Stomach (tissue), 19 donors: ENCODE measurements around the gene TAS2R16. TPM values are rescaled to one million over a fixed set of nuclear protein-coding genes. Genes with fewer than 3 reads are reported as not detected.

Experiments
- DNase-seq, 2 donors: peaks; one replicate each; pipeline versions ENCODE4 v3.0.0 to v3.0.0-alpha.2; 2013 to 2019
- H3K27ac ChIP-seq, 5 donors: fragments of 200-600 bp in 4 of 5; sonication (generic) in 4 of 5; one replicate each; pipeline ENCODE4 v1.5.1; 2013 to 2019; ENCODE audit warnings: mild to moderate bottlenecking in 1 of 5, moderate library complexity in 1 of 5
- H3K27me3 ChIP-seq, 3 donors: fragments of 200-600 bp; sonication (generic); one replicate each; pipeline ENCODE4 v1.5.1; 2017 to 2019; ENCODE audit warnings: mixed run types in 1 of 3
- H3K36me3 ChIP-seq, 4 donors: fragments of 200-600 bp; sonication (generic); 1 replicate in 3 of 4; 2 replicates in 1 of 4; pipeline ENCODE4 v1.5.1; 2016 to 2019
- H3K4me1 ChIP-seq, 4 donors: fragments of 200-600 bp; sonication (generic); one replicate each; pipeline ENCODE4 v1.5.1; 2016 to 2019
- H3K4me3 ChIP-seq, 4 donors: fragments of 200-600 bp; sonication (generic) in 3 of 4; one replicate each; pipeline ENCODE4 v1.5.1; 2016 to 2019; ENCODE audit warnings: mild to moderate bottlenecking in 1 of 4
- H3K9me3 ChIP-seq, 4 donors: fragments of 200-600 bp; sonication (generic); one replicate each; pipeline ENCODE4 v1.5.1; 2016 to 2019
- EP300 ChIP-seq: sonication (generic); formaldehyde crosslinking; IDR thresholded peaks from one replicate; pipeline ENCODE4 v1.6.1; 2017; ENCODE audit warnings: antibody characterized with exemption
- POLR2A ChIP-seq, 4 donors: fragments of 450-650 bp; IDR thresholded peaks; one replicate each; pipeline ENCODE4 v1.6.1; 2016; ENCODE audit warnings: antibody characterized with exemption in 4 of 4, control low read depth in 2 of 4, mild to moderate bottlenecking in 1 of 4, moderate library complexity in 1 of 4
- POLR2AphosphoS5 ChIP-seq, 3 donors: sonication (generic); formaldehyde crosslinking; IDR thresholded peaks; one replicate each; pipeline ENCODE4 v1.6.1; 2016; ENCODE audit warnings: antibody characterized with exemption in 3 of 3
- whole genome bisulfite sequencing, 5 donors: extraction: QIAGEN DNeasy Blood & Tissue Kit in 3 of 5; methylation state at CpG; one replicate each; pipeline versions ENCODE4 v1.1.5 to v1.1.7; 2013 to 2018; 5-methylcytosine and 5-hydroxymethylcytosine counted together
- intact Hi-C: fragments of 100-400 bp; cut with DNase I; formaldehyde crosslinking; loops from one replicate; pipeline ENCODE4 v1.15.1; 2023; ENCODE audit warnings: low total_unique reads
- long read RNA-seq, 10 donors: transcript quantifications; one replicate each; lab custom pipeline, GENCODE V29; 2026
- polyA plus RNA-seq, 3 donors: library from polyadenylated mRNA; stranded (reverse); fragments of 200-250 nt; gene quantifications; one replicate each; pipeline ENCODE4 v1.2.3, GENCODE V29; 2013
- total RNA-seq, 5 donors: library from RNA; depleted of rRNA; stranded (reverse); fragments of >200 nt; gene quantifications; one replicate each; pipeline versions ENCODE4 v1.1.0 to v1.2.3, GENCODE V29; 2014 to 2016
- TF ChIP-seq, protein P1 (sequence below), 7 experiments: fragments of 450-650 bp in 4 of 7; fragments of 200-600 bp in 3 of 7; sonication (generic) in 3 of 7; IDR thresholded peaks; one replicate each; pipeline ENCODE4 v1.5.1; 2016 to 2019; ENCODE audit warnings: antibody characterized with exemption in 7 of 7, control low read depth in 2 of 7, mild to moderate bottlenecking in 1 of 7
- donor health status: healthy with polysubstance abuse.
- donor health status: Bipolar disorder and iron deficiency.
- donor health status: healthy.

Gene TAS2R16, protein sequence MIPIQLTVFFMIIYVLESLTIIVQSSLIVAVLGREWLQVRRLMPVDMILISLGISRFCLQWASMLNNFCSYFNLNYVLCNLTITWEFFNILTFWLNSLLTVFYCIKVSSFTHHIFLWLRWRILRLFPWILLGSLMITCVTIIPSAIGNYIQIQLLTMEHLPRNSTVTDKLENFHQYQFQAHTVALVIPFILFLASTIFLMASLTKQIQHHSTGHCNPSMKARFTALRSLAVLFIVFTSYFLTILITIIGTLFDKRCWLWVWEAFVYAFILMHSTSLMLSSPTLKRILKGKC
- total RNA-seq: not detected
- not detected for polyA plus RNA-seq
- long read RNA-seq, donor 1: 0 reads
- long read RNA-seq, donor 2: 0 reads
- long read RNA-seq, donor 3: 0 reads
- long read RNA-seq, donor 4: 0 reads
- long read RNA-seq, donor 5: 0 reads
- long read RNA-seq, donor 6: 0 reads
- long read RNA-seq, donor 7: 0 reads
- long read RNA-seq, donor 8: 0 reads
- long read RNA-seq, donor 9, partial matches to known transcripts: 0 of 1 reads
- long read RNA-seq, donor 9, other reads (novel, unspliced or antisense): 0 of 1 reads
- long read RNA-seq, donor 10: 0 reads

DNA sequence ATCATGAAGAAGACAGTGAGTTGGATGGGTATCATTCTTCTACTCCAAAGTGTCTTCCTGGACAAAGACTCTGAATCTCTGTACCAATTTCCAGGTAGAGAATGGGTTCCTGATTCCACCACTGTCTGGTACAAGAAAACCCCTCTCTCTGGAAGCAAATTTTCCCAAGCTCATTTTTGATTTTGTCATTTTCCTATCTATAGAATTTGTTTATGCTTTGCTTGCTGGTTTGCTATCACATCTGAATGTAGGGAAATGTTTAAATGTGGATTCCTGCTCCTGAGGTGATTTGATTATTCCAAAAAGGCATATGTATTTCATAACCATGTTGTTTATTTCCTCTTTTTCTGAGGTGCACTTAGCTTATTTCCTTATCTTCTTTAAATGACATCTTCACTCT, at the start of gene TAS2R16:
TAS2R16 (minus strand) TSS at position 101 of the 400 bp plus-strand sequence; CDS start at position 35, 66 bp downstream.
- Histone ChIP-seq H3K4me3 (no peak within 1 kb of the TSS), H3K27ac (no peak within 1 kb of the TSS), H3K36me3 (no peaks in the 10 kb centered on the region), H3K4me1 (no peaks in the 10 kb centered on the region), H3K27me3 (no peaks in the 10 kb centered on the region), H3K9me3 (no peaks in the 10 kb centered on the region)
- no peak for DNase-seq
- intact Hi-C loops: no loop called here
- TF ChIP-seq POLR2A (IDR thresholded peaks at IDR 0.05) (no peak), EP300 (no peak)
- TF ChIP-seq, protein P1, sequence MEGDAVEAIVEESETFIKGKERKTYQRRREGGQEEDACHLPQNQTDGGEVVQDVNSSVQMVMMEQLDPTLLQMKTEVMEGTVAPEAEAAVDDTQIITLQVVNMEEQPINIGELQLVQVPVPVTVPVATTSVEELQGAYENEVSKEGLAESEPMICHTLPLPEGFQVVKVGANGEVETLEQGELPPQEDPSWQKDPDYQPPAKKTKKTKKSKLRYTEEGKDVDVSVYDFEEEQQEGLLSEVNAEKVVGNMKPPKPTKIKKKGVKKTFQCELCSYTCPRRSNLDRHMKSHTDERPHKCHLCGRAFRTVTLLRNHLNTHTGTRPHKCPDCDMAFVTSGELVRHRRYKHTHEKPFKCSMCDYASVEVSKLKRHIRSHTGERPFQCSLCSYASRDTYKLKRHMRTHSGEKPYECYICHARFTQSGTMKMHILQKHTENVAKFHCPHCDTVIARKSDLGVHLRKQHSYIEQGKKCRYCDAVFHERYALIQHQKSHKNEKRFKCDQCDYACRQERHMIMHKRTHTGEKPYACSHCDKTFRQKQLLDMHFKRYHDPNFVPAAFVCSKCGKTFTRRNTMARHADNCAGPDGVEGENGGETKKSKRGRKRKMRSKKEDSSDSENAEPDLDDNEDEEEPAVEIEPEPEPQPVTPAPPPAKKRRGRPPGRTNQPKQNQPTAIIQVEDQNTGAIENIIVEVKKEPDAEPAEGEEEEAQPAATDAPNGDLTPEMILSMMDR (IDR thresholded peaks at IDR 0.05): no peak

DNA sequence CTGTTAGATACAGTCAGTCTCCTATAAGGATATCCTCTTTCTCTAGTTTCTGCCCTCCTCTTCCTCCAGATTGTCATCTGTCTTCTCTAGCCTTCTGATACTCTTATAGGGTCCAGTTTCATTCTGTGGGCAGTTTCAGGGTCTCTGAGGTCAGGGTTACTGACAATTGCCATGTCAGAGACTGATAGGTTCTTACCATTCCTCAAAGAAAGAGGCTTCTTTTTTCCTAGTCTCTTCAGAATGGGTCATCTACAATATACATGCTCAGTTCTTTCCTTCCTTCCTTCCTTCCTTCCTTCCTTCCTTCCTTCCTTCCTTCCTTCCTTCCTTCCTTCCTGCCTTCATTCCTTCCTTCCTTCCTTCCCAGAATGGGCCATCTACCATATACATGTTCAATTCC, 48.1 kb upstream of the TAS2R16 start:
- DNase-seq: no peak
- H3K27me3 ChIP-seq: no peaks in the 10 kb centered on the region
- no peak for TF ChIP-seq POLR2A (IDR thresholded peaks at IDR 0.05)
- TF ChIP-seq, protein P1 (IDR thresholded peaks at IDR 0.05): no peak
- no peak for TF ChIP-seq EP300
- no peak for TF ChIP-seq POLR2AphosphoS5 (IDR thresholded peaks at IDR 0.05)
- intact Hi-C loops: no loop called here
- H3K27ac ChIP-seq: no peak overlapping the region
- no peaks in the 10 kb centered on the region for H3K4me1 ChIP-seq
- no peak overlapping the region for H3K4me3 ChIP-seq
- H3K9me3 ChIP-seq: peaks cover 0 to 17% (median 8%) of the 10 kb centered on the region in 4 donors
- H3K36me3 ChIP-seq: no peaks in the 10 kb centered on the region

DNA sequence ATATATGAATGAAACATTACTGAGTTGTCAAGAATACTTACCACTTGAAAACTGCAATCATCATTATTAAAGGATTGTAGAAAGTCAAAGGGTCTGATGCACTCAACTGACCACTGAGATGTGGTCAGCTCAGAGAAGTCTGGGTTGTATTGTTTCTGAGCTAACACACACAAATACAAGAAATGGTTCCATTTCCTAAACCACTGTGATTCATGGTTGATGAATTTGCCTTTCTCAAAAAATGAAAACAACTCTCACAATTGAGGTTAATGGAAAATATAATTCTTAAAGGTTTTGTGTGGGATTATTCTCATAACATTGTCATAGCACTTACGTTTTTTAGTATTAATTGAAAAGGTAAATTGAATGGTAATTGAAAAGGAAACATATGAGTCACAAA, 45.6 kb upstream of the TAS2R16 start:
- WGBS, 5 donors: 51 to 68% (median 60%) methylated on average over 1 of the region's 1 CpG
- no peak overlapping the region for H3K4me3 ChIP-seq
- no peaks in the 10 kb centered on the region for H3K27me3 ChIP-seq
- H3K36me3 ChIP-seq: no peaks in the 10 kb centered on the region
- no peak for DNase-seq
- H3K27ac ChIP-seq: no peak overlapping the region
- intact Hi-C loops: no loop called here
- no peaks in the 10 kb centered on the region for H3K9me3 ChIP-seq
- no peaks in the 10 kb centered on the region for H3K4me1 ChIP-seq
- TF ChIP-seq POLR2A (IDR thresholded peaks at IDR 0.05) (no peak), POLR2AphosphoS5 (IDR thresholded peaks at IDR 0.05) (no peak), EP300 (no peak)
- TF ChIP-seq, protein P1 (IDR thresholded peaks at IDR 0.05): no peak

DNA sequence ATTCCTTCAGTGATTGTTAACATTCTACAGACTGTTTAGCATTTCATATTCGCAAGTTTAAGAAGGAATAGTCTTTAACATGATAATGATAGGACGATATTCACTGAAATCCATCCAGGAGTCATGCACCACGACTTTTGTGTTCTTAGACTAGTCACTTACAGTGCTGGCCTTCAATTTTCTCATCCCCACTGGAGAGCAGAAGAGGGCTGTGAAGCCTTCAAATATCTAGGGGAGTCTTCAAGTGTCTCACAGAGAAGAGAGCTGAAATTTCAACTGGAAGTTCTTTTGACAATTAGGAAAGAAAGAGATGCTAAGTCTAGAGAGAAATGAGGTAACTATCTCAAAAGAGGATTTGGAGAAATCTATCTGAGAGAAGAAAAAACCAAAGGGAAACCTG, 43.8 kb upstream of the TAS2R16 start:
- Histone ChIP-seq H3K36me3 (no peaks in the 10 kb centered on the region), H3K27me3 (no peaks in the 10 kb centered on the region), H3K4me3 (no peak overlapping the region), H3K9me3 (peaks cover 0 to 4% (median 0%) of the 10 kb centered on the region in 4 donors), H3K27ac (no peak overlapping the region), H3K4me1 (no peaks in the 10 kb centered on the region)
- intact Hi-C loops: no loop called here
- TF ChIP-seq EP300: no peak
- no peak for TF ChIP-seq POLR2AphosphoS5 (IDR thresholded peaks at IDR 0.05)
- no peak for TF ChIP-seq POLR2A (IDR thresholded peaks at IDR 0.05)
- TF ChIP-seq, protein P1 (IDR thresholded peaks at IDR 0.05): no peak
- no peak for DNase-seq
- WGBS, 5 donors: 36 to 51% (median 45%) methylated on average over 3 of the region's 3 CpGs
